ENCODE results near the gene IFNGR1.
"Not testable (repeated sequence)": the region's sequence is repeated elsewhere in the genome, so short reads cannot be mapped to it uniquely, and the experiment has no call there.

Gene IFNGR1

DNA sequence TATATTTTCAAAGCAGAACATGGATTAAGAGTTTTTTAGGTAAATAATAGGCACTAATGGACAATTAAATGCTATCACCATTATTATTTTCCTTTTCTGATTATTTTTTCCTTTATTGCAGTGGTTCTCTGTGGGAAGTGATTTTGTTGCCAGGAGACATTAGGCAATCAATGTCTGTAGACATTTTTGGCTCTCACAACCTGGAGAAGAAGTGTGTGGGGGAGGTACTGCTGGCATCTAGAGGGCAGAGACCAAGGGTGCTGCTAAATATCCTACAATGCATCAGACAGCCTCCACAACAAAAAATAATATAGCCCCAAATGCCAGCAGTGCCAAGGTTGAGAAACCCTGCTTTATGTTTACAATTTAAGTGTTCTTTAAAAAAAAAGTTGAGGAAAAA lies 8.3 kb downstream of the IFNGR1 start:
- DNase-seq = no peak

- DNase-seq = no peak
These were observed 10.9 kb downstream of the IFNGR1 start for GRCh38 chr6:137208279-137208678.

DNA sequence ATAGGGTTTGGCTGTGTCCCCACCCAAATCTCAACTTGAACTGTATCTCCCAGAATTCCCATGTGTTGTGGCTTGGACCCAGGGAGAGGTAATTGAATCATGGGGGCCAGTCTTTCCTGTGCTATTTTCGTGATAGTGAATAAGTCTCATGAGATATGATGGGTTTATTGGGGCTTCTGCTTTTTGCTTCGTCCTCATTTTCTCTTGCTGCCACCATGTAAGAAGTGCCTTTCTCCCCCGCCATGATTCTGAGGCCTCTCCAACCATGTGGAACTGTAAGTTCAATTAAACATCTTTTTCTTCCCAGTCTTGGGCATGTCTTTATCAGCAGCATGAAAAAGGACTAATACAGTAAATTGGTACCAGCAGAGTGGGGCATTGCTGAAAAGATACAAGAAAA lies 11.7 kb downstream of the IFNGR1 start:
- DNase-seq = not testable (repeated sequence)

DNA sequence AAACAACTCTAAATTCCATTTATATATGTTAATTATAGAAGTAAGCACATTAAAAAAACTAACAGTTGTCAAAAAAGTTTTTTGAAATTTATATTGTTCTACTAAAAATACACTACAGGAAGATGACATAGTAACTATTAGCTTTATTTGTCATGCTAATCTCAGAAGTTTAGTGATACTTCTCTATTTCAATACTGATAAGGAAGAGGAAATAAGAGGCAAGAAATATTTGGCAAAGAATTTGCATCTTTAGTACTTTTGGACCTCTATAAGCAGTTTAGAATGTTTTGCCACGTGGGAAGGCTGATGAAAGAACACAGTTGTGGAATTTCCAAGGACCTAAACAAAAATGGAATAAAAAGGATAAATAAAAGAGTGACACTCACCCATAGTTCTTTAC lies 12.6 kb downstream of the IFNGR1 start:
- DNase-seq = no peak

DNA sequence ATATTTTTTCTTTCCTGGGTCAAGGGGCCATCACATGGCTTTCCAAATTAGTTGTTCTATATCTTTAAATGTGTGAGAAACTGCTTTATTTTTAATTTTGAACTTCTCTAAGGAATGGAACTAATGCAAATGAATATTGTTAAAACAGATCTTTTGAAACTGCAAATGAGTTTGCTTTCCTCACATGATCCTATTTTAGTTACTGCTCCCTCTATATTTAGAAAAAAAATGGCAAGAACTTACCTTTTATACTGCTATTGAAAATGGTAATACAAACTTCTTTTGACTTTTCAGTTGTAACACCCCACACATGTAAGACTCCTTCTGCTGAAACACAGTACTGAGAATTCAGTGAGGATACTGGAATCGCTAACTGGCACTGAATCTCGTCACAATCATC lies 15.9 kb downstream of the IFNGR1 start:
- no peak for DNase-seq

- no peak for DNase-seq
These were observed 17.1 kb downstream of the IFNGR1 start for GRCh38 chr6:137202078-137202477.

- no peak for DNase-seq
These were observed 18.2 kb downstream of the IFNGR1 start for GRCh38 chr6:137201006-137201405.

GRCh38 chr6:137200288-137200687 lies 18.9 kb downstream of the IFNGR1 start:
- DNase-seq = no peak

GRCh38 chr6:137197684-137198645 lies 21.2 kb downstream of the IFNGR1 start:
- DNase-seq = no peak

- DNase-seq = no peak
These were observed 25.7 kb downstream of the IFNGR1 start for GRCh38 chr6:137193256-137194070.

DNA sequence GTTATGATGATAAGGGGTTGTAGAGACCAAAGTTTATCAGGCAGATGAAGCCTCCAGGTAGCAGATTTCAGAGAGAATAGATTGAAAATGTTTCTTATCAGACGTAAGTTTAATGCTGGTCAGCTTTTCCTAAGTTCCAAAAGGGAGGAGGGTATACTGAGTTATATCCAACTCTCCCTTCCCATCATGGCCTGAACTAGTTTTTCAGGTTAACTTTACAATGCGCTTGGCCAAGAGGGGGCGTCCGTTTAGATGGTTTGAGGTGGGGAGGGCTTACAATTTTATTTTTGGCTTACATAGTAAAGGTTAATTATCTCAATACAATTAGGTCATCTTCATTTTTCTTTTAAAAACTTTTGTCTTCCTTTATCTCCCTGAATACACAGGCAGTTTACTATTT lies 26.4 kb downstream of the IFNGR1 start:
- DNase-seq = no peak

DNA sequence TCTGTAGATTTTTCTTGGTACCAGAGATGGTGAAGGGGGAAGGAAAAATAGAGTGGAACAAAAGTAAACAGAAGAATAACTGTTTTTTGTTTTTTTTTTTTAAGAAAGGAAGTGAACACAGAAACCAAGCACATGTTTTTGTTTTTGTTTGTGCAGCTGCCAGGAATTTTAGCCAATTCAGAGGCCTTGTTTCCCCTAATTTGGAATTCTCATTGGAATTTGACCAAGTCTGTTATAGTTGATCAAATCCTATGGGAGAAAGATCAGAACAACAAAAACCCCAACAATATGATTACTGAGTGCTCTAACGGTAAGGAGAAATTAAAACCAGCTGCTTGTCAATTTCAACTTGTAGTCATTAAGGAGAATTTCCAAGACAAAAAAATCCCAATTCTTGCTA lies 27.5 kb downstream of the IFNGR1 start:
- DNase-seq = no peak

DNA sequence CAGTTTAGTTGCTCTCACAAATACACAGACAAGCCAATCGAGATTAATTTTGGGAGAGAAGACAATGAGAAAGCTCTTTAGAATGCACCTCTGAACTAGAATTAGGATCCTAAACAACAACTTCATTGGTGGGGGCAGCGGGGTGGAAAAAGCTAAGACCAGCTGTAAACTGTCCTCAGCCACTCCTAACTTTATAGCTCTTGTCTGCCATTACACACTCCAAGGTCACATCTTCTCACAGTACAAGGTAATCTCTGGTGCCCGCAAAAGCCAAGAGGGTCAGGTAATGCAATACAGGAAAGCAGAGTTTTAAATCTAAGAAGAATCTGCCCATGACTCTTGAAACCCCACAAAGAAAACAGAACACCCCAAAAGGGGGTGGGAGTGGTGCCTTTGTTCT lies 27.9 kb downstream of the IFNGR1 start:
- no peak for DNase-seq

DNA sequence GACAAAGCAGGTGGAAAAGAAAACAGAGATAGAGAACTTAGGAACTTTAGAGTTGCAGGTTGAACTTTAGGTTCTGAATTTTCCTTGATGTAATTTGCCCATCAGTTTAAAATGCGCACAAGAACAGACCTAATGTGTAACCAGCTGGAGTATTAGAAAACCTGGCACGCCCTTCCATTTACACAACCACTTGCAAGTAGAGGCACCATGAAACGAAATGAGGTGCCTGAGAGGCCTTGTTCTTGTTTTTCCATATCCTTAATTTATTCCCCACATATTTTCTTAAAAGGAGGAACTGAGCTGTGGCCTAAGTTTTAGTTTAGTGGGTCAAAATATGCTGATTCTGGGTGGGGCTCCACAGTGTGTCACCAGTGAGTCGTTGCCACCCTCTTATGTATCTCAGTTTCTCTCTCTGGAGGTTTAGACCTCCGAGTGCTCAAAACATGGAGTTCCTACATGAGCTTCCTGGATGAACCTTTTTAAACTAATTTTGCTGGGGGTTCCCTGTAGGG lies 28.5 kb downstream of the IFNGR1 start:
- DNase-seq = no peak

- no peak for DNase-seq
These were observed 30.3 kb downstream of the IFNGR1 start for GRCh38 chr6:137188855-137189254.

DNA sequence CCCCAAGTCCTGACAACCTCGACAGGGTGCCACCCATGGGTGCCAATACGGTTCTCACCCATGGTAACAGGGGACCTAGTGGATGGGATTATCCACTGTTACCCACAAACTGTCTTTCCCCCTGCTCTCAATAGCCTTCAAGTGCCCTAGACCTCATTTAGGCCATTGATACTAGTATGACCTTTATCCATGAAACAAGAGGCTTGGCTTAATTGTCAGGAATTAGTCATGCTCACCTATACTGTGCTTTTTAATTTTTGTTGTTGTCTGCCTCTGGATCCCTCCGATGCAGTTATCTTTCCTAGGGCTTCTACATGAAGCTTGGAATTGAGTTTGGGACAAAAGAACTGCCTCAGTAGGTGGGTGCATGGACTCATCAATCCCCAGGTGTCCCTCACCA lies 33.9 kb downstream of the IFNGR1 start:
- no peak for DNase-seq

GRCh38 chr6:137182654-137183073 lies 36.5 kb downstream of the IFNGR1 start:
- no peak for DNase-seq

GRCh38 chr6:137181891-137182653 lies 37.1 kb downstream of the IFNGR1 start:
- DNase-seq = no peak

- DNase-seq = no peak
These were observed 41.6 kb downstream of the IFNGR1 start for GRCh38 chr6:137177611-137178010.

GRCh38 chr6:137176729-137177128 lies 42.5 kb downstream of the IFNGR1 start:
- no peak for DNase-seq

DNA sequence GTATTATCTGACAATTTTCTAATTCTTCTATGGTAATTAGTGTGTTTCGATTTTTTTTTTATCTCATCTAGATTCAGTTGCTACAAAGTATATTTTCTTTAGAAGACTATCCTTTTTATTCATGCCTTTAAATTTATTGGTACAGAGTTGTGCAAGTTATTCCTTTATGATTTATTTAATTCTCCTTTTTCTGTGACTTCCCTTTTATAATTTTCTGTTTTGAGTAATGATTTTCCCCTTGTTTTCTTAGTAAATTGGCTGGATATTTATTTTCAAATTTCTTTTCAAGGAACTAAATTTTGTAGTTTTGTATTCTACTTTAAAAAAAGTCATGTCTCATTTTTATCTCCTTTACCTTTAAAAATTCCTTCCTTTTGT lies 43.3 kb downstream of the IFNGR1 start:
- DNase-seq = no peak

DNA sequence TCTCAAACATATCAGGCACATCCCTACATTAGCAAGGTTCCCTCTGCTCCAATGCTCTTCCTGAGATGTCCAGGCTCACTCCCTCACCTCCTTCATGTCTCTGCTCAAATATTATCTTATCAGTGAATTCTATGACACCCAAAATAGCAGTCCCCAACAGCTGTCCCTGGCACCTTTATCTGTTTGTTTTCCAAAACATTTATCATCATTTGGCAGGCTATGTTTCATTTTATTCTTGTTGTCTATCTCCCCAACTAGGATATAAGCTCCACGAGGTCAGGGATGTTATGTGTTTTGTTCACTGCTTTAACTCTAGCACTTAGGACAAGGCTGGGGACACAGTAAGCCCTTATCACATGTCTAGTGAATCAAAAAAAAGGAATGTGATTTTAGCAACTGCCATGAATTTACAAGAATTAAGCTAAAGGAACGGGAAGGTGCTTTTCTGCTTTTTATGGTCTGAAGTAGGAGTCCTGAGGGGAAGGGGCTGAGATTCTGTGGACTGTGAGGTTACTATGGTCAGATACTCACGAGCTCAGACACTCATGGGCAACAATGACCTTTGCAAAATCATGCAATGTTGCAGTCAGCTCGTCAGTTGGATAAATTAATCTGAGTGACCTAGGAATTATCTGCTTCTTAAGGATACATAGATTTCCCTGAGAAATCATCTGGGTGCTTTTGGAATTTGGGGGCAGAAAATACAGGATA lies 43.9 kb downstream of the IFNGR1 start:
- DNase-seq = no peak

Data from NCI-H1436 (cell line).